ENCODE data around the gene KIF11. TPM values are rescaled to one million over a fixed set of nuclear protein-coding genes. Genes with fewer than 3 reads are reported as not detected.

Gene KIF11
- total RNA-seq, 4 donors from 2014 or later, result 0.37 to 2.4 (median 1.3) TPM

DNA sequence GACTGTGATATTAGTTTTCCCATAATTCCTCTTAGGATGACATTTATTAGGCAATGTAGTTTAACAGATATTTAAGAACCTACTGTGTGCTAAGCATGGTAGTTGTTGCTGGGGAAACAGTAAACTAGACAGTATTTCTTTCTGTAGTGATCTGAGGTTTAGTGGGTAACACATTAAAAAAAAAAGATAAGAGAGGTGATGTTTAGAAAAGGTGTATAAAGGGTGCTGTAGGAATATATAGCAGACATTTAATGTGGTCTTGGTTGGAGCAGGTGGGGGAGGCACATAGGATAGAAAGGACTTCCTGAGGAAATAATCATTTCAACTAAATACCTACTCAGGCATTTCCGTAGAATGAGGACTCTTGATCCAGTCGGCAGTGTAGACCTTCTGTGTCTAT, 11.9 kb downstream of the KIF11 start:
- TF ChIP-seq POLR2AphosphoS5 (IDR thresholded peaks at IDR 0.05), result no peak
- TF ChIP-seq CTCF (IDR thresholded peaks at IDR 0.05), result no peak
- TF ChIP-seq POLR2A (IDR thresholded peaks at IDR 0.05), result no peak
- TF ChIP-seq EP300 (IDR thresholded peaks at IDR 0.05; ENCODE audit: low read depth), result no peak
- WGBS, 2 donors (ENCODE audit: low coverage in 1 of 2), result 84% methylated on average over 2 of the region's 2 CpGs; no CpG with 5 or more reads in 1 of the 2 donors
- DNase-seq, result no peak
- Histone ChIP-seq H3K27me3 (no peaks in the 10 kb centered on the region), H3K4me3 (no peak overlapping the region), H3K27ac (no peak overlapping the region), H3K36me3 (no peaks in the 10 kb centered on the region), H3K9me3 (no peaks in the 10 kb centered on the region), H3K4me1 (no peaks in the 10 kb centered on the region)
- in situ Hi-C loops (cut with MboI; ENCODE audit: low pct_ligation_motif_present in 1 of 4, low pct_unique_long_range_greater_than_20kb in 1 of 4, low sequenced_read_pairs in 3 of 4) (no loop called here), intact Hi-C loops (cut with DNase I; ENCODE audit: low total_unique reads) (no loop called here)

DNA sequence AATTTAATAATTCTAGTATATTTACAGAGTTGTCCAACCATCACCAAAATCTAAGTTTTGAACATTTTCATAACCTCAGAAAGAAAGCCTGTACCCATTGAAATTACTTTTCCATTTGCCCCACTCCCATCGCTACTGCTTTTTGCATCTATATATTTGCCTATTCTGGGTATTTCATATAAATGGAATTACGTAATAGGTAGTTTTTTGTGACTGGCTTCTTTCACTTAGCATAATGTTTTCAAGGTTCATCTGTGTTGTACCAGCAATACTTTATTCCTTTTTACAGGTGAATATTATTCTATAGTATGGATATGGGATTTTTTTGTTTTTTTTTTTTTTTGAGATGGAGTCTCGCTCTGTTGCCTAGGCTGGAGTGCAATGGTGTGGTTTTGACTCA, 22.6 kb downstream of the KIF11 start:
- WGBS, 2 donors (ENCODE audit: low coverage in 1 of 2), result 96 to 98% methylated on average over 3 of the region's 3 CpGs
- no peaks in the 10 kb centered on the region for H3K36me3 ChIP-seq
- H3K4me1 ChIP-seq, result no peaks in the 10 kb centered on the region
- H3K27me3 ChIP-seq, result no peaks in the 10 kb centered on the region
- no peak overlapping the region for H3K27ac ChIP-seq
- intact Hi-C loops (cut with DNase I; ENCODE audit: low total_unique reads) (no loop called here), in situ Hi-C loops (cut with MboI; ENCODE audit: low pct_ligation_motif_present in 1 of 4, low pct_unique_long_range_greater_than_20kb in 1 of 4, low sequenced_read_pairs in 3 of 4) (no loop called here)
- H3K4me3 ChIP-seq, result no peak overlapping the region
- no peaks in the 10 kb centered on the region for H3K9me3 ChIP-seq
- no peak for DNase-seq
- TF ChIP-seq CTCF (IDR thresholded peaks at IDR 0.05), result no peak
- no peak for TF ChIP-seq POLR2A (IDR thresholded peaks at IDR 0.05)
- TF ChIP-seq POLR2AphosphoS5 (IDR thresholded peaks at IDR 0.05), result no peak
- TF ChIP-seq EP300 (IDR thresholded peaks at IDR 0.05; ENCODE audit: low read depth), result no peak

DNA sequence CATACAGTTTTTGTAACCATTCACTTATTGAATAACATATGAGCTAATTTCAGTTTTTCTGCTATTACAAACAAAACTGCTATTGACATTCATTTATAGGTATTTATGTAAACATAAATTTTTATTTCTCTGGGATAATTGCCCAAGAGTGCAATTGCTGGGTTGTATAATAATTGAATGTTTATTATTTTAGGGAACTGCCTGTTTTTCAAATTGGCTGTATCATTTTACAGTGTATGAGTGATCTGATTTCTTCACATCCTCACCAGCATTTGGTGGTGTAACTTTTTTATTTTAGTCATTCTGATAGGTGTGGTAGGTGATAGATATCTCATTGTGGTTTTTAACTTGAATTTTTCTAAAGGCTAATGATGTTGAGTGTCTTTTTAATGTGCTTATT, 26.4 kb downstream of the KIF11 start:
- TF ChIP-seq CTCF (IDR thresholded peaks at IDR 0.05), result no peak
- TF ChIP-seq POLR2AphosphoS5 (IDR thresholded peaks at IDR 0.05), result no peak
- no peak for TF ChIP-seq POLR2A (IDR thresholded peaks at IDR 0.05)
- TF ChIP-seq EP300 (IDR thresholded peaks at IDR 0.05; ENCODE audit: low read depth), result no peak
- in situ Hi-C loops (cut with MboI; ENCODE audit: low pct_ligation_motif_present in 1 of 4, low pct_unique_long_range_greater_than_20kb in 1 of 4, low sequenced_read_pairs in 3 of 4), result no loop called here
- intact Hi-C loops (cut with DNase I; ENCODE audit: low total_unique reads), result no loop called here

DNA sequence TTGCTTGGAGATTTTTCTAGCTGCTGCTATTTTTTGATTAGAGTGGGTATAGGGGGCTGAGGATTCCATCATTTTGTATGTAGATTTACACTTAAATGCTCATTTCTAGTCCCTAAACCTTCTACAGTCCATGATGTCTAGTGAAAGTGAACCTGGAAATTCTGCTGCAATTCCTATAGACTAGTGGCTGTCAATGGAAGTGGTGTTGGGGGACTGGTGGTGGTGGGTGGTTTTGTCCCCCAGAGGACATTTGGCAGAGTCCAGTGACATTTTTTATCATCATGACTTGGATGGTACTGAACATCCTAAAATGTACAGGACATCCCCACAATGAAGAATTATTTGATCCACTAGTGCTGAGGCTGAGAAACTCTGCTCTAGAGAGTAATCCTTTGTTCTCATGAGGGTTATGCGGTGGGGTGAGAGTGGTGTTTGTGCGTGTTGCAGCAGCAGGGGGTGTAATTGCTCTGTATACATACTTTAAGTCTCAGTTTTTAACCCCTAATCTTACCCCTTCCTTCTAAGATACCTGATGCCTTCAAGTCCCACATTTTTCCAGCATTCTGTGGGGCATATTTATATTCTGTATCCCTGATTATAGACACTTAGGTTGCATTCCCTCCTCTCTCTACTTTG, 35.0 kb downstream of the KIF11 start:
- 78% methylated on average over 2 of the region's 2 CpGs; no CpG with 5 or more reads in 1 of the 2 donors for WGBS, 2 donors (ENCODE audit: low coverage in 1 of 2)
- in situ Hi-C loops (cut with MboI; ENCODE audit: low pct_ligation_motif_present in 1 of 4, low pct_unique_long_range_greater_than_20kb in 1 of 4, low sequenced_read_pairs in 3 of 4) (no loop called here), intact Hi-C loops (cut with DNase I; ENCODE audit: low total_unique reads) (no loop called here)
- no peak overlapping the region for H3K27ac ChIP-seq
- H3K9me3 ChIP-seq, result no peaks in the 10 kb centered on the region
- no peak for DNase-seq
- TF ChIP-seq POLR2A (IDR thresholded peaks at IDR 0.05), result no peak
- TF ChIP-seq POLR2AphosphoS5 (IDR thresholded peaks at IDR 0.05), result no peak
- no peak for TF ChIP-seq EP300 (IDR thresholded peaks at IDR 0.05; ENCODE audit: low read depth)
- no peak for TF ChIP-seq CTCF (IDR thresholded peaks at IDR 0.05)
- no peaks in the 10 kb centered on the region for H3K36me3 ChIP-seq
- no peak overlapping the region for H3K4me3 ChIP-seq
- H3K27me3 ChIP-seq, result no peaks in the 10 kb centered on the region
- H3K4me1 ChIP-seq, result no peaks in the 10 kb centered on the region

More for the DNA sequence above, 26.4 kb downstream of the KIF11 start:
- no peaks in the 10 kb centered on the region for H3K9me3 ChIP-seq
- no peak overlapping the region for H3K27ac ChIP-seq
- H3K4me1 ChIP-seq, result no peaks in the 10 kb centered on the region
- H3K4me3 ChIP-seq, result no peak overlapping the region
- DNase-seq, result no peak
- peaks cover 0 to 3% (median 0%) of the 10 kb centered on the region in 4 donors for H3K36me3 ChIP-seq
- H3K27me3 ChIP-seq, result no peaks in the 10 kb centered on the region

Measured in transverse colon (tissue), 4 donors.